ENCODE data around the gene MARK4.

Gene MARK4

DNA sequence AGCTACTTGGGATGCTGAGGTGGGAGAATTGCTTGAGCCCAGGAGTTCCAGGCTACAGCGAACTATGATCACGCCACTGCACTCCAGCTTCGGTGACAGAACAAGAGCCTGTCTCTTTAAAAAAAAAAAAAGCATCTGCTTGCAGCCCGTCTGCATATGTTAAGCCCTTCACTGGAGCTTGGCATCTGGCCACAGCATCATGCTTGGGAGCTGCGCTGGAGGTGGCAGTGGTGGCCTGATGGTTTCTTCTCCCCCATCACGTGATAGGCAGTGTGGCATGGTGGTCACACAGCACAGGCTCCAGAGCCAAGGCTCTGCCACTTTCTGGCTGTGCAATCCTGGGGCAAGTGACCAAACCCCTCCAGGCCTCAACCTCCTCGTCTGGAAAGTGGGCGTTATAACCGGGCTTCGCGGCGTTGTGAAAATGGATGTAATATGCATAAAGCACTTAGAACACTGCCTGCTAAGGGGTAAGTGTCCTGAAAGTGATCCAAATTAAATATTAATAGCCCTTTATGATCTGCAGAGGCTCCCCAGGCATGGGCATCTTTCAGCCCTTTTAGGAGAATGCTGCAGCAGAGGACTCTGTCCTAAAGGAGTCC lies 24.4 kb downstream of the MARK4 start:
- peak; percentile 70 for DNase-seq

DNA sequence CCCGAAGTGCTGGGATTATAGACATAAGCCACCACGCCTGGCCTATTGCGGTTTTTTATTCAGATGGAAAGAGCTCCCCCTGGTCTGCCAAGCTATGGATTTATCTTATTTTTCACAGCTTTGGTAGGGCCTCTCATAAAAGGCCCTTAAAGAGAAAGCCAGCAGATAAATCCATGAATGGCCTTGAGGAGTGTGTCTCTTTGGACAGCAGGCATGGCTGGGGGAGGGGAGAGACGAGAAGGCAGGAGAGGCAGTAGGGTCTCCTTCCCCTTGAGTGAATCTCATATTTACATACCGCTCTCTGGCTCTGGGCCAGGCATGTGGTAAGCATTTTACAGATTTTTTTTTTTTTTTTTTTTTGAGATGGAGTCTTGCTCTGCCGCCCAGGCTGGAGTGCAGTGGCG lies 25.2 kb downstream of the MARK4 start:
- peak; percentile 84 for DNase-seq

- DNase-seq: no peak
Observed at GRCh38 chr19:45278087-45278486, 27.0 kb downstream of the MARK4 start.

DNA sequence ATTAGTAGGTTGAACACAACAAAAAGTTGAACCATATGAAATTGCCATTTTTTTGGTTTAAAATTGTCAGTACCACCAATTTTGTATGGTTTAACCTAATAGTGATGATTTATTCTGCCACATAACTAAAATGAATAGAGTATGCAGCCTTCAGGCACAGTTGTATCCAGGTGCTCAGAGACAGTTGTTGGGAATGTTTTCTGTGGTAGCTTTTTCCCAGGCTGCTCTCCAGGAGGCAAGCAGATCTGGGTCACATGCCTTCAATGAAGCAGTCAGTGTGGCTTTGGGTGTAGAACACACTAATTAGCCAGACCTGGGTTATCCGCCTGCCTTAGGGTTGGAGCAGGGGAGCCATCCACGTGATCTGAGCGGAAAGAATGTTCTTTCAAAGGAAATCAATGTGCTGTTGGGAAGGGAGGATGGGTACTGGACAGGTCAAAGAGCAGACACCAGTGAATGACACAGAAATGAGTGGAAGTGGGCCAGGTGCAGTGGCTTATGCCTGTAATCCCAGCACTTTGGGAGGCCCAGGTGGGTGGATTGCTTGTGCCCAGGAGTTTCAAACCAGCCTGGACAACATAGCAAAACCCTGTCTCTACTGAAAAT lies 28.6 kb downstream of the MARK4 start:
- DNase-seq: no peak

GRCh38 chr19:45280471-45280961 lies 29.4 kb downstream of the MARK4 start:
- DNase-seq: no peak

GRCh38 chr19:45283443-45284033 lies 32.5 kb downstream of the MARK4 start:
- no peak for DNase-seq

- no peak for DNase-seq
Observed at GRCh38 chr19:45290381-45290931, 39.4 kb downstream of the MARK4 start.

DNA sequence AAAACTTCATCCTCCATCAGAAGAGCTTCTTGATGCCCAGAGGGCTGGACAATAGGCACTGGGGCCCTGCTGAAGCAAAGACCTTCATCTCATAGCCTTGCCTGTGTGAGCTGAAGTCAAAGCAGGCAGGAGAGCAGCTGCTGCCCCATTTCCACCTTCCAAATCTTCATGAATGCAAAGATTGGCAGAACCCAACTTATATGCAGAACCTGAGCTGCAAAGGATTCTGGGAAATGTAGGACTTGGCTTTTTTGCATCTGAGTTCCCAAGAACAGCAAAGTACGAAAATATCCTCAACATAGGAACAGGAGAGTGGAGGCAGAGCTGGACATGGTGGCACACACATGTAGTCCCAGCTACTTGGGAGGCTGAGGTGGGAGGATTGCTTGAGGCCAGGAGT lies 40.8 kb downstream of the MARK4 start:
- no peak for DNase-seq

GRCh38 chr19:45293682-45294081 lies 42.6 kb downstream of the MARK4 start:
- no peak for DNase-seq

DNA sequence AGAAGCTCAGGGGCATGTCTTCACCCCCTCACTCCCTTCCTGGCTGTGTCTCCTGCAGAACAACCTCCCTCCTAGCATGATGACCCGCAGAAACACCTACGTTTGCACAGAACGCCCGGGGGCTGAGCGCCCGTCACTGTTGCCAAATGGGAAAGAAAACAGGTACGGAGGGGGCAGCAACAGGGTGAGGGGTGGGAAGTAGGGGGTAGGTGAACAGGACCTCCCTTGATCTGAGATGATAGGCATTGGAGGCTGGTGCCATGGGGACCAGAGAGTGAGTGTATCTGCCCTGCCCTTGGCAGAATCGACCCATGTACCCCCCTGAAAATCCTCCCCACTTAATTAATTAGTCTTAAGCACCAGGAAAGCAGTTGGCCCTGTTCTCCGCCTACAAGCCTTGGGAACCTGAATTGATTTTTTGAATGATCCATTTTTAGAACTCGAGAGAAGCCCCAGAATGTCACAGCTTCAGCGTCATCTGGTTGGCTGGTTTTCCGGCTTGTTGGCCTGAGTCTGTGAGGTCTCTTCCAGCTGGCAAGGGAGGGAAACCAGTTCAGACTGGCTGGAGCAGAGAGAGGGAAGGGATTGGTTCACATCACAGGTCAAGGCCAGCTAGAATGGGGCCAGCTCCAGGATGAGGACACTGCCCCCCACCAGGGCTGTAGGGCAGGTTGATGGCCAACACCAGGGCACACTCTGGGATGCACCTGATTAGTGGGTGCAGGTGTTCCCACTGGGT lies 43.4 kb downstream of the MARK4 start:
- no peak for DNase-seq

DNA sequence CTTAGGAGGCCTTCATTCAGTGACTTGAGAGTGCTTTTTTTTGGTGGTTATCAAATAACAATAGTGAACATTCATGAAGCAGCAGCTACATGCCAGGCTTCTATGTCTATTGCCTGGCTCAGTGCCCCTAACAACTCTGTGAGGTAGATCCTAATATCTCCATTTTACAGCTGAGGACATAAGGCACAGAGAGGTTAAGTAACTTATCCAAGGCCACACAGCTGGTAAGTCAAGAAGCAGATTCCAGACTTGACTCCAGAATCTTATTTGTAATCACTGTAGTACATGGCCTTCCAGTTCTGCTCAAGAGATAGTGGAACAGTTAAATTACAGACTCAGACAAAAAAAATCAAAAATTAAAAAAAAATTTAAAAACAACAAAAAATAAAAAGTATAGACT lies 44.8 kb downstream of the MARK4 start:
- DNase-seq: no peak

GRCh38 chr19:45296355-45296754 lies 45.3 kb downstream of the MARK4 start:
- DNase-seq: no peak

GRCh38 chr19:45297674-45298073 lies 46.6 kb downstream of the MARK4 start:
- no peak for DNase-seq

- no peak for DNase-seq
Observed at GRCh38 chr19:45298264-45298663, 47.2 kb downstream of the MARK4 start.

GRCh38 chr19:45299719-45300118 lies 48.6 kb downstream of the MARK4 start:
- no peak for DNase-seq

DNA sequence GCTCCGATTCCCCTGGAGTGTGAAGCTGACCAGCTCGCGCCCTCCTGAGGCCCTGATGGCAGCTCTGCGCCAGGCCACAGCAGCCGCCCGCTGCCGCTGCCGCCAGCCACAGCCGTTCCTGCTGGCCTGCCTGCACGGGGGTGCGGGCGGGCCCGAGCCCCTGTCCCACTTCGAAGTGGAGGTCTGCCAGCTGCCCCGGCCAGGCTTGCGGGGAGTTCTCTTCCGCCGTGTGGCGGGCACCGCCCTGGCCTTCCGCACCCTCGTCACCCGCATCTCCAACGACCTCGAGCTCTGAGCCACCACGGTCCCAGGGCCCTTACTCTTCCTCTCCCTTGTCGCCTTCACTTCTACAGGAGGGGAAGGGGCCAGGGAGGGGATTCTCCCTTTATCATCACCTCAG lies 51.3 kb downstream of the MARK4 start:
- no peak for DNase-seq

- DNase-seq: no peak
Observed at GRCh38 chr19:45303269-45304060, 52.4 kb downstream of the MARK4 start.

GRCh38 chr19:45304141-45304926 lies 53.3 kb downstream of the MARK4 start:
- DNase-seq: no peak

DNA sequence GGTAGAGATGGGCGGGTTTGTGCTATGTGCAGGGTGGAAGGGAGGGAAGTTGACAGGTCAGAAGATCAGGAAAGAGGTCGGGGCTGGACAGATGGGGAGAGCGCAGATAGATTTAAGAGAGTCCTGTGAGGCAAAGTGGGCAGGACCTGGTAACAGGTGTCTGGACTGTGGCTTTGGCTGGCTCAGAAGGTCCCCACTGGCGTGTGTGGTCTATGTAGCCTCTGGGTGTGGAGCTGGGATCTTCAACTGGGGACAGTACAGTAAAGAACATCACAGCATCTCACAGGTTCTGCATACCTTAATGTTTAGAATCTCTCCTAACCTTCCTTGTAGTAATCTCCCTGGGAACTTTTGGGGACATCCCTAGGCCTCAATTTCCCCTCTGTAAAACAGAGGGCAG lies 53.9 kb downstream of the MARK4 start:
- no peak for DNase-seq

DNA sequence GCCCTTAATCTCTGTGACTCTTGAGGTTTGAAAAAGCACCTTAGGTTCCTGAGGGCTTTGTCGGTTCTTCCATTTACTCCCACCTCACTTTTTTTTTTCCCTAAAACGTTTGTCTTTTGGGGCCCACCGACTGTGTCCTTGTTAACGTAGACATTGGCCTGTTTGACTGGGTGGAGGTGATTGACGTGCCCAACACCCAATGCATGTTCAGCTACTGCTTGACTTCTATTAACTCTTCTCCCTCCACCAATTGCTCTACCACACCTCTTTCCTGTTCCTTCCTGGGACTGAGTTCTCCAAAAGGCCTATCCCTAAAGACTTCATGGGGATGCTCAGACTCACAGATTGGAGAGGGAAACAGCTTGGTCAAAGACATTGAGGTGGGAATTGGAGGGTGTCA lies 54.4 kb downstream of the MARK4 start:
- DNase-seq: no peak

GRCh38 chr19:45306040-45306439 lies 55.0 kb downstream of the MARK4 start:
- no peak for DNase-seq

GRCh38 chr19:45306518-45307027 lies 55.5 kb downstream of the MARK4 start:
- DNase-seq: no peak

Data from fibroblast of upper back skin (primary cell).